GM19438 (cell line): ENCODE data around the gene ERAL1.
"Not testable (repeated sequence)": the region's sequence is repeated elsewhere in the genome, so short reads cannot be mapped to it uniquely, and the experiment has no call there.

Experiments
- ATAC-seq: cut with Tn5 transposase; IDR thresholded peaks from one replicate; pipeline ENCODE4 v1.9.1; 2021; ENCODE audit warnings: low read depth; ENCODE audit not compliant: unreplicated experiment

ERAL1 gene

GRCh38 chr17:28849281-28849680, 5.5 kb upstream of the ERAL1 start:
- no peak for ATAC-seq

DNA sequence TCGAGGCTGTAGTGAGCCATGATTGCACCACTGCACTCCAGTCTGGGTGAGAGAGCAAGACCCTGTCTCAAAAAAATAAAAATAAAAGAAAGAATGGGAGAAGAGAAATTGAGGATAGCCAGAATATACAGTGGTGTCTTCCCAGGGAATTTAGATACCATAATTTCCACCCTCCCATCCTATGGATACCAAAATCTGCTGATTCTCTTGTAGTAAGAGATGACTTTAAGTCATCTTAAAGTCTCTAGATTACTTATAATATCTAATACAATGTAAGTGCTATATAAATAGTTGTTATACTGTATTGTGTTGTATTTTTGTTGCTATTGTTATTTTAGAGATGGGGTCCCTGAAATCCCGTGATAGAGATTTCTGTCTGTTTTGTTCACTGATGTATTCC, 1.5 kb upstream of the ERAL1 start:
- ATAC-seq = no peak

GRCh38 chr17:28855336-28855679, 492 bp downstream of the ERAL1 start:
- ATAC-seq = no peak

- no peak for ATAC-seq
These were observed 1.3 kb downstream of the ERAL1 start for GRCh38 chr17:28856028-28856574.

- ATAC-seq = no peak
These were observed 3.3 kb downstream of the ERAL1 start for GRCh38 chr17:28857905-28858800.

DNA sequence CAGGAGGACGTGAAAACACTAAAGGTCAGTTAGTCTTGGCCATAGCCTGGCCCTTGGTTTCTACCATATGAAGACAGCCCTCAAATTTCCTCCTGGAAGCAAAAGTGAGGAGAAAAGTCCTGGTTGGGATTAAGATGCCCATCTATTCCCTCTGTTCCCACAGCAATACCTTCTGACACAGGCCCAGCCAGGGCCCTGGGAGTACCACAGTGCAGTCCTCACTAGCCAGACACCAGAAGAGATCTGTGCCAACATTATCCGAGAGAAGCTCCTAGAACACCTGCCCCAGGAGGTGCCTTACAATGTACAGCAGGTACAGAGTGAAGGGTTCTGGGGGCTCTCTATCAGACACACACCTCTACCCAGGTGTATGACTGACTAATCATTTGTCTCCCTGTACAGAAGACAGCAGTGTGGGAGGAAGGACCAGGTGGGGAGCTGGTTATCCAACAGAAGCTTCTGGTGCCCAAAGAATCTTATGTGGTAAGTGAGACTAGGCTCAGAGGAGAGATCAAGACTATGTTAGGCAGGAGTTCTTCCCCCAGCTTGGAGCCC, 4.1 kb downstream of the ERAL1 start:
- ATAC-seq = no peak

GRCh38 chr17:28860363-28860808, 5.6 kb downstream of the ERAL1 start:
- no peak for ATAC-seq

DNA sequence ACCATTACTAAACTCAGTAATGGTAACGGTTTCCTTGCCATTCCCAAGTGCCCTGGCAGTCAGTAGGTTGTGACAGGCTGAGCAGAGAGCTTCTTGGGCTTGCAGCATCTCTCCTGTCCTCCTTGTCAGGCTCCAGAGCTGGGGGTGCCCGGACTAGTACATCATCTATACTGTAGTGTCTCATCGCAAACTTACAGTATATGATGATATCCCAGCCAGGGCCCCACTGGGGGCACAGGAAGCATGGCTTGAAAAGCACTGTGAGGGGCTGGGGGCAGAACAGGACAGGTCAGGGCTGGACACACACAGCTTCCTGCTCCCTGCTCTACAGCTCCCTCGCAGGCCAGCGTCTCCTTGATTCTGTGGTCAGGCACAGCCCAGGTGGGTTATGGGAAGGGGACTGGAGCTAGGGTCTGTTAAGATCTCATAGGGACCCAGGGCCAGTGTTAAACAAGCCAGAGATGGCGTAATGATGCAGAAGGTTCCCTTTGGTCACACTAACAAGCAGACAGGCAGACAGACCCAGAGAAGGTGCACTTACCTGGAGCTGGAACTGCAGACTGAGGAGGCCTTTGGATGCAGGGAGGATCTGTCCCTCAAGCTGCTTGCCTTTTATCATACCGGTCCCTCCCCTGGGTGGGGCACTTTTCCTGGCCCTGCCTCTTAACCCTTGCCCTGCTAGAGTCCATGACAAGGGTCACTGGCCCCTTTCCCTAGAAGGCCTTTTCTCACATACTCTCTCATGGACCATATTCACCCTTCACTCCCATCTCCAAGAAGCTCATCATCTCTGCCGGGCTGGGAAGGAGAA, 6.8 kb downstream of the ERAL1 start:
- no peak for ATAC-seq

- no peak for ATAC-seq
These were observed 7.7 kb downstream of the ERAL1 start for GRCh38 chr17:28862561-28862960.

GRCh38 chr17:28863953-28864352, 9.1 kb downstream of the ERAL1 start:
- no peak for ATAC-seq

GRCh38 chr17:28864991-28865849, 10.4 kb downstream of the ERAL1 start:
- no peak for ATAC-seq

DNA sequence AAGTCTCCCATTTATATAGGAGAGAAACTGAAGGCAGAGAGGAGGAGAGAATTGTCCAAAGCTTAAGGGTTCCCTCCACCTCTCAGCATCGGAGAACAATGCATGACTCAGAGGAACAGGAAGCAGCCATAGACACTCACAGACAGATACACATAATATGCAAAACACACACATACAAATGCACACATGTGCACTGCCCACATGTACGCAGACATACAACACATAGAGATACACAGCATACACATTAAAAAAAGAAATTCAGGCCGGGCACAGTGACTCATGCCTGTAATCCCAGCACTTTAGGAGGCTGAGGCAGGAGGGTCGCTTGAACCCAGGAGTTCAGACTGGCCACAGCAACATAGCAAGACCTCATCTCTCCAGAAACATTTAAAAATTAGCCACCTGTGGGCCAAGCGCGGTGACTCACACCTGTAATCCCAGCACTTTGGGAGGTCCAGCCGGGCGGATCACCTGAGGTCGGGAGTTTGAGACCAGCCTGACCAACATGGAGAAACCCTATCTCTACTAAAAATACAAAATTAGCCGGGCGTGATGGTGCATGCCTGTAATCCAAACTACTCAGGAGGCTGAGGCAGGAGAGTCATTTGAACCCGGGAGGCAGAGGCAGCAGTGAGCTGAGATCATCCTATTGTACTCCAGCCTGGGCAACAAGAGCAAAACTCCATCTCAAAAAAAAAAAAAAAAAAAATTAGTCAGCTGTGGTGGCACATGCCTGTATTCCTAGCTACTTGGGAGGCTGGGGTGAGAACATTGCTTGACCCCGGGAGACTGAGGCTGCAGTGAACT, 11.3 kb downstream of the ERAL1 start:
- ATAC-seq = no peak

GRCh38 chr17:28867276-28867675, 12.5 kb downstream of the ERAL1 start:
- no peak for ATAC-seq

GRCh38 chr17:28871056-28871579, 16.3 kb downstream of the ERAL1 start:
- peak; percentile 99 for ATAC-seq

GRCh38 chr17:28873839-28874238, 19.0 kb downstream of the ERAL1 start:
- no peak for ATAC-seq

- ATAC-seq = no peak
These were observed 19.9 kb downstream of the ERAL1 start for GRCh38 chr17:28874750-28875149.

DNA sequence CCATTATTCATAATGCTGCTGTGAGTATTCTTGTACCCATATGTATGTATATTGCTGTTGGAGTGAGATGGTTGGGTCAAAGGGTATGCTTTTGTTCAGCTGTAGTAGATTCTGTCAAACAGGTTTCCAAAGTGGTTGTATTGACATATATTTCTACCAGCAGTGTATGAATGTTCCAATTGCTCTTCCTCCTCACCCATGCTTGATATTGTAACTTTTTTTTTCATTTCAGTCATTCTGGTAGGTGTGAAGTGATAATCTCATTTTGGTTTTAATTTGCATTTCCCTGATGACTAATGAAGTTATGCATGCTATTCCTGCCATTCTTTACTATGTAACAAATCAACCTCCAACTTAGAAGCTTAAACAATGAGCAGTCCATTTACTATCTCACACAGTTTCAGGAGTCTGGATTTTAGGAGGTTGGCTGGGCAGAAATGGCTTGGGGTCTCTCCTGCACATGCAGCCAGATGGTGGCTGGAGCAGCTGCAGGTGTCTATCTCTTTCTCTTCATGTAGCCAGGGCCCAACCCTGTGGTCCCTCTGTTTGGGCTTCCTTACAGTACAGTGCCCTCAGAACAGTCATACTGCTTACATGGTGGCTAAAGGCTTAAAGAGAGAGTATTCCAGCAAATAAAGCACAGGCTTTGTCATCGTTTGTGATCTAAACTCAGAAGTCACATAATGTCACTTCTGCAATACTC, 21.2 kb downstream of the ERAL1 start:
- ATAC-seq = no peak

DNA sequence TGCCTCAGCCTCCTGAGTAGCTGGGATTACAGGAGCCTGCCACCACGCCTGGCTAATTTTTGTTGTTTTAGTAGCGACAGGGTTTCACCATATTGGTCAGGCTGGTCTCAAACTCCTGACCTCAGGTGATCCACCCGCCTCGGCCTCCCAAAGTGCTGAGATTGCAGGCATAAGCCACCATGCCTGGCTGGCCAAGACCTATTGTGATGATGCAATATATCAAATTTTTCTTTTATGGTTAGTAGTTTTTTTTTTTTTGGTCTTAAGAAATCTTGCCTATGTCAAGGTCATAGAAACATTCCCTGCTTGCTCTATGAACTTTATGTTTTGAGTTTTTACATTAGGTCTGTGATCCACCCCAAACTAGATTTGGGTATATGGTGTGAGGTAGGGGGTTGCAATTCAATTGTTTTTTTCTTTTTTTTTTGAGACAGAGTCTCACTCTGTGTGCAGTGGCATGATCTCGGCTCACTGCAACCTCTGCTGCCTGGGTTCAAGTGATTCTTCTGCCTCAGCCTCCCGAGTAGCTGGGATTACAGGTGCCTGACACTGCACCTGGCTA, 22.4 kb downstream of the ERAL1 start:
- ATAC-seq = not testable (repeated sequence)
